Cortex of kidney (tissue), 1 donor: ENCODE results near the gene YWHAB.
"Not testable (repeated sequence)": the region's sequence is repeated elsewhere in the genome, so short reads cannot be mapped to it uniquely, and the experiment has no call there.

Experiments used
- DNase-seq: peaks from one replicate; lab custom pipeline; 2025; lab: John Stamatoyannopoulos, UW

Gene YWHAB

DNA sequence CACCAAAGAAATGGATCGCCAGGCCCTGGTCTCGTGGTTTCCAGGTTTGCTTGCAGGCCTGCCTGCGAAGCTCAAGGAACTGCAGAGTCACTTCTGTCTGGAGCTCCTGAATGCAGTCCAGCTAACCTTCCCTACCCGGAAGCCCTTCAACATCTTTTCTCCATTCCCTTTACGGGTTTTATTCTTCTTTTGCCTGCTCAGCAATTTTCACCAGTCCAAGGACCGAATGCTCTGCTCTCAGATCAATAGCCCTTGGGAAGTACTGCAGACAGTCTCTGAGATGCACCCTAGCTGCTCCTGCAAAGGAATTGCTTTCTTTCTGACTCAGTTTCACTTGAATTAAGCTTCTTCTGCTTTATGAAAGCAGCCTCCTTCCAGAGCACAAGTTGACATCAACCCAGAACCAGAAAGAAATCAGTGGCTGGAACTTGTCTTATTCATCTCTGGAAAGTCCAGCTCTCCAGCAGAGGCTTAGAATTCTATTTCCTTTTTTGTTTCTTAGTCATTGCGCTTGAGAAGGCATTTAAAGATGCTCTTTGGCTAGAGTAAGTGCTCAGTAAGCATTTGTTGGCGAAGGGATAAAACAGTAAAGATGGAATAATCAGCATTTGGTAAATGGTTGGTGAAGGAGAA is 18.7 kb upstream of the YWHAB start:
- DNase-seq, result no peak

GRCh38 chr20:44869471-44869870 is 16.0 kb upstream of the YWHAB start:
- no peak for DNase-seq

DNA sequence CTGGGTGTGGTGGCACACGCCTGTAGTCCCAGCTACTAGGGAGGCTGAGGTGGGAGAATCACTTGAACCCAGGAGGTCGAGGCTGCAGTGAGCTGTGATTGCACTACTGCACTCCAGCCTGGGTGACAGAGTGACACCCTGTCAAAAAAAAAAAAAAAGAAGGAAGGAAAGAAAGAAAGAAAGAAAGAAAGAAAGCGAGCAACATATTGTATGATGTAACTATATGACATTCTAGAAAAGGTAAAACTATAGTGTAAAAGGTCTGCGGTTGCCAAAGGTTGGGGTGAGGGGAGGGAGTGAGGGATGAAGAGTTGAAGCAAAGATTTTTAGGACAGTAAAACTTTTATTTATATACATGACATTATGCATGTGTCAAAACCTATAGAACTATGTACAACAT is 3.1 kb upstream of the YWHAB start:
- DNase-seq, result not testable (repeated sequence)

DNA sequence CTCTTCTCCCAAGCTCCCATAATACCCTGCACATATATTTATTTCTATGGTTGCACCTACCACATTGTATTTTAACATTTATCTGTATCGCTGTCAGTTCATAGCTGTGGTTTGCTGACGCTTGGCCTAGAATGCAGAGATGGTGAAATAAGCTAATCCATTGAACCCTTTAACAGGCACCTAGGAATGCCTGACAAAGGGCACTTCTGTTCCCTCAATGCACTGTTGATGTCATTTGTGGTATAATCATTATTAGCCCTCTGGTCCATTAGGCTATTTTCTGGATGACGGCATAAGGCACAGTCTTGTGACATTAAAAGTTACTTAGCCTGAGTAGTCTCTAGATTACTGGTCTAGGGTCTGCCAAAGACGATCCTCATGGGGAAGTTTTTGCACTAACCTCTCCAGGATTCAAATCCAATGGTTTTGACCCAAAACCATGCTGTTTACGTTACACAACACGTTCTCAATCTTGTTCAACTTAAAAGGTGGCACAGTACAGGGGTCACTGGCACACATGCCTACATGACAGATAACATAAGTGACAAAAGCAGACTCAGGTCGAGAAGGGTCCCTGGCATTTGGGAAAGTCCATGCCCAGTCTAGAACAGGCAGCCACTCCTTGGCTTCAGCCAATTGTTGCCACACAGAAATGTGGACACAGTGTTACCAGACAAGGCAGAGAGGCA is 2.1 kb upstream of the YWHAB start:
- no peak for DNase-seq

DNA sequence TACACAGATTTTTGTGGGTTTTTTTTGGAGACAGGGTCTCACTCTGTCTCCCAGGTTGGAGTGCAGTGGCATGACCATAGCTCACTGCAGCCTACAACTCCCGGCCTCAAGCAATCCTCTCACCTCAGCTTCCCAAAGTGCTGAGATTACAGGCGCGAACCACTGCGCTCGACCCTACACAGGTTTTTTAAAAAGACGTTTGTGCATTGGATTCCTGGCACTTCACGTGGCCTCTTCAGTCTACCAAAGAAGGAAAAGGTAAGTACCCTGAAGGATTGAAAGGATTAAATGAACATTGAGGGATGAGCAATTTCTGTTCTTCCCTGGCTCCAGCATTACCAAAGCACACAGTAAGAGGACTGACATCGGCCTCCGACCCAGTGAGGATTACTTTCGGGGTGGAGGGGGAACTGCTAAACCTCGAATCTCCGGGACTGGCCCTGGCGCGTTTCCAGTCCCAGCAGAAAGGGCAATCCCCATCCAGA is 556 bp upstream of the YWHAB start:
- DNase-seq, result no peak

DNA sequence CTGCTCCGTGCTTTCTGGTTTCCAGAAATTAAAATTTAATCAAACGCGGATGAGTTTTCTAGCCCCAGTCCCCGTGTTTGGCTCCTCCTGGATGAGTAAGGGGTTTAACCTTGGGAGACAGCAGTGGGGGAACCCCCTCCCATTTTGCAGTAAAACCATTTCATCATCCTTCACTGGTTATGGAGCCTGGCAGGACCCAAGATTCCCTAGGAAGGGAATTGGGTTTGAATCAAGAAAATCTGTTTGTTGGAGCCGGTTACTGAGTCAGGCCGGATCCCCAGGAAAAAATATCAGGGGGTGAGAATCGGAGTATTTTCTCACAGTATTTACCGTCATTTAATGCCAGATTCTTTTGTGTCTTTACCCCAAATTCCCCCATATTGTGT is 754 bp downstream of the YWHAB start:
- DNase-seq, result no peak

- DNase-seq, result no peak
Observed at GRCh38 chr20:44886828-44887227, 1.3 kb downstream of the YWHAB start.

DNA sequence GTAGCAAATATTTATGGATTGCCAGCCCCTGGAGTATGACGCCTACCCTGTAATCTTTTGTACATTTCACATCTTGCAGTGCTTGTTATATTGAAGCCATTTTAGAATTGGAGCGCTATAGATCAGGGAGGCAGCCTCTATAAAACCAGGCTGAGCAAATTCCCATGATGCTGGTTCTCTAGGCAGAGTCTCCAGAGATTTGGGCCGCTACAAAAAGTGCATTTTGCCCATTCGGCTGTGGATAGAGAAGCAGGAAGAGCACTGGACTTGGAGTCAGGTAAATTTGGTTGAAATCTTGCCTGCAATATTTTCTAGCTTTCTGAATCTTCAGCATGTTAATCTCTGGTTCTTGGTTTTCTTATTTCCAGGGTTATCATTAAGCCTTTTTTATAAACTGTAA is 2.0 kb downstream of the YWHAB start:
- DNase-seq, result no peak

GRCh38 chr20:44888226-44889103 is 3.0 kb downstream of the YWHAB start:
- DNase-seq, result no peak

GRCh38 chr20:44891826-44892225 is 6.3 kb downstream of the YWHAB start:
- DNase-seq, result no peak

GRCh38 chr20:44894959-44895358 is 9.5 kb downstream of the YWHAB start:
- DNase-seq, result no peak

DNA sequence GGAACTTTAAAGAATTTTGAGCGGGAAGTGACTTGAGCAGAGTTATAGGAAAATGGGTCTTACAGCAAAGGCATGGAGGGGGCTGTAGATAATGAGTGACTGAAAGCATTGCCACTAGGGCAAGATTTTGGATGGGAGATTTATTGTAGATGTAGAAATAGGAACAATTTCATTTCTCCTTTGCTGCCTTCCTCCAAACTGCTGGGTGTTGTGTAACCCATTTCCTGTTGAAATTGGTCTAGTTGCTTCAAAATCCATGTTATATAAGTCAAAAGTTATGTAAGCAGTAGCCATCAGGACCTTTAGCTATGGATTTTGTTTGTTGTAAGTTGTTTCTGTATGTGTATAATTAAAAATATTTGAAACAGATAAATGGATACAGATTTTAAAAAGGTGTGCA is 11.1 kb downstream of the YWHAB start:
- no peak for DNase-seq

DNA sequence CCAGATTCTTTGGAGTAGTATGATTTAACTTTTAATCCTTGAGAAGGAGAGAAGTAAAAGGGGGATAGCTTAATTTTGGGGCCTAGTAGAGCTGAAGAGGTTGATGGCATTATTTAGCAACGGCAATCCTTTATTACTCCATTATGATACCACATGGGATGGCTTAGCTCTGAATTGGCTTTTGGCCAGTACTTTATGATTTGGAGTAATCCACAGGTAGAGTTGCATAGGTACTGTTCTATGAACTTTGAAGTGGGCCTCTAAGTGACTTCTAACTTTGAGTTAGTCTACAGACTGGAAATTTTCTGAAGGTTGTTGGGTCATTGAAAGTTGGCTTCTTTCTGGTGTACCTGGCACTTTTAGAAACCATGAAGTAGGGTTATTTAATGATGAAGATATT is 11.6 kb downstream of the YWHAB start:
- no peak for DNase-seq

DNA sequence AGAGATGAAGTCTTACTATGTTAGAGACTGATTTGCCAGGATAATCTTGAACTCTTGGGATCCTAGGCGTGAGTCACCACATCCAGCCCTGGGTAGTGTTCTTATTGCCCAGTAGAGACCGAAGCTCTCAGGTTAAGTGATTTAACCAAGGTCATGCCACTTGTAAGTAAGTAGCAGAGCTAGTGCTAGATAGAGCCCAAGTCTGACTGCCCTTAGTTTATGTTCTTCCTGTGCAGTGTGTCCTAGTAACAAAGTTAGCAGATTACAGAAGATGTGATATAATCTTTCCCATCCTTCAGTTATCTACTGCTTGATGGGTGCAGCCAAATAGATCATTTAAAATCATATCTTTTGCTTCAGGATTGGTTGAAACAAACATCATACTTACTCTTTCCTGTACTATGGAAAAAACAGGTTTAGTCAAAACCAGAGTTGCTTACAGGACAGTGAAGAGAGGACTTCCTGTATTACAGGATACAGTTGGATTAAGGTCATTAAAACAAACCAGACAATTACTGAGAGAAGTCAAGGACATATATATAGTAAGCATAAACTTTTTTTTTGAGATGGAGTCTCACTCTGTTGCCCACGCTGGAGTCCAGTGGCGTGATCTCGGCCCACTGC is 14.8 kb downstream of the YWHAB start:
- no peak for DNase-seq

DNA sequence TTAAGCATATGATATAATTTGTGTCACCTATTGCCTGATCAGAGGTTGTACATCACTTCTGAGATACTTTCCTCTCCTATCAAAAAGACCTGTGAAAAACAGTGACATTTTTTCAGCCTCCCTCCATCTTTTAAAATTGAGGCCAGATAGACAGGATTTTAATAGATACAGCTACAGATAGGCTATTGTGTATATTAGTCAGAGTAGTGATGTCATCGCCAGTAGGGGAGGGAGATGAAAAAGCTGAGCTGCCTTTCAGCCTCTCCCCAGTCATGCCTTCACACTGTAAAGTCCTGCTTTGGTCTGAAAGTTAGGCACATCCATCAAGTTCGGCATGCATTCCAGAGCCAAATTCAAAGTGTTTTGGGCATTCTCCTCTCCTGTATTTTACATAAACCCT is 16.5 kb downstream of the YWHAB start:
- no peak for DNase-seq

- no peak for DNase-seq
Observed at GRCh38 chr20:44904377-44904776, 18.9 kb downstream of the YWHAB start.

- no peak for DNase-seq
Observed at GRCh38 chr20:44908987-44909871, 23.7 kb downstream of the YWHAB start.

DNA sequence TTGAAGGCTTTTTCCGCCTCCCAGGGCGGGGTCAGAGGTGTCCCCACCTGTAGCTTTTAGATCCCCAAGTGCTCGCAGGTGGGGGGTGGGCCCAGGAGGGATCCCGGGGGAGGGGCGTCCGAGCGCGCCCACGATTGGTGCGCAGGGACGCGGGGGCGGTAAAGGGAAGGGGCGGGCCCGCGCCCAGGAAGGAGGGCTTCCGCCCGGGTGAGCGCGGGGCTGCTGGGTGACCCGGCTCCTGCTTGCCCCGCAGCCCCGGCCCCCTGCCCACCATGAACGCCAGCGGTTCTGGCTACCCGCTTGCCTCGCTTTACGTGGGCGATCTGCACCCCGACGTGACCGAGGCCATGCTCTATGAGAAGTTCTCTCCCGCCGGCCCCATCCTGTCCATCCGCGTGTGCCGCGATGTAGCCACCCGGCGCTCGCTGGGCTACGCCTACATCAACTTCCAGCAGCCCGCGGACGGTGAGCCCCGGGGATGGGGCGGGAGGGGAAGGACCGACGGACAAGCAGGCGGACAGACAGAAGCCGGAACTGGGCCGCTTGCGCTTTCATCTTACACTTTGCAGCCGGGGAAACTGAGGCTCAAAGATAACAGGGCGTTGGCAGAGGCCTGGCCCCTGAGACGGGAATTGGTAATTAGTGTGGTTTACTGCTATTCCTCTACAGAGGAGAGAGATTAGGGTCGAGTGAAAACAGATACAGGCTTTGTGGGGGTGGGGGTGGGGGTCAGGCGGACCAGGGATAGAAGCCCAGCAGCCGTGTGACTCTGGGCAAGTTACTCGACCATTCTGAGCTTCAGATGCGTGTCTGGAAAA is 24.6 kb downstream of the YWHAB start, which contains the start of gene PABPC1L:
PABPC1L (plus strand) TSS at position 189 of the 818 bp plus-strand sequence; CDS start at position 273, 84 bp downstream.
- no peak for DNase-seq

DNA sequence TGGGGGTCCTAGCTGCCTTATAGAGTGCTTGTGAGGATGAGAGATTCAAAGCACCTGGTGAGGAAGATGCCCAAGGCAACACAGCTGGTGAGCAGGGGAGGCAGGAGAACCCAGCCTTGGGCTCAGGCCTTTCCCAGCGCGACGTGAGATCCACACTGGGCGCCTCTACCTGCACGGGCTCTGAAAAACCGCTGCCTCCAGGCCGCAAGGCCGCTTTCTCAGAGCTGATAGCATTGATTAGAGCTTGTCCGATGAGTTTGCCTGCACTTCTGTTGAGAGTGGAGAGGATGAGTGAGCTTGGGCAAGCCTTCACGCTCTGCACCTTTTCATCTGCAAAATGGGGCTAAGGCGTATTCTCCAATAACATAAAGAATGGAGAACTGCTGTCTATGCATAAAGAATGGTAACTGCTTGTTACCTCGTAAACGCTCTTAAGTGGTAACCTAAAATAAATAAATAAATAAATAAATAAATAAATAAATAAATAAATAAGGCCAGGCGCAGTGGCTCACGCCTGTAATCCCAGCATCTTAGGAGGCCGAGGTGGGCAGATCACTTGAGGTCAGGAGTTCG is 25.3 kb downstream of the YWHAB start:
- DNase-seq, result no peak
